ENCODE results near the gene PRPH.

The PRPH gene

GRCh38 chr12:49334226-49334625 lies 39.3 kb downstream of the PRPH start:
- no peak for DNase-seq

- no peak for DNase-seq
Observed at GRCh38 chr12:49334681-49335080, 39.7 kb downstream of the PRPH start.

- no peak for DNase-seq
Observed at GRCh38 chr12:49335118-49335954, 40.4 kb downstream of the PRPH start.

- no peak for DNase-seq
Observed at GRCh38 chr12:49335955-49336644, 41.2 kb downstream of the PRPH start.

- DNase-seq = peak; percentile 90
Observed at GRCh38 chr12:49336645-49337584, 42.0 kb downstream of the PRPH start, which contains the start of gene C1QL4. TSS of gene C1QL4 (minus strand) at chr12:49337188. CDS start at chr12:49336477, 711 bp downstream.

- DNase-seq = no peak
Observed at GRCh38 chr12:49338830-49339463, 44.0 kb downstream of the PRPH start.

GRCh38 chr12:49339464-49339861 lies 44.5 kb downstream of the PRPH start:
- DNase-seq = no peak

- DNase-seq = no peak
Observed at GRCh38 chr12:49340095-49340870, 45.3 kb downstream of the PRPH start.

- DNase-seq = no peak
Observed at GRCh38 chr12:49340971-49341776, 46.2 kb downstream of the PRPH start.

GRCh38 chr12:49341777-49342065 lies 46.8 kb downstream of the PRPH start:
- DNase-seq = no peak

- peak; percentile 84 for DNase-seq
Observed at GRCh38 chr12:49342066-49342913, 47.3 kb downstream of the PRPH start.

GRCh38 chr12:49342914-49343731 lies 48.2 kb downstream of the PRPH start:
- peak; percentile 50 for DNase-seq

GRCh38 chr12:49344486-49345050 lies 49.6 kb downstream of the PRPH start:
- no peak for DNase-seq

- DNase-seq = peak; percentile 66
Observed at GRCh38 chr12:49345051-49345824, 50.3 kb downstream of the PRPH start.

- no peak for DNase-seq
Observed at GRCh38 chr12:49345825-49346658, 51.1 kb downstream of the PRPH start.

- DNase-seq = peak; percentile 40
Observed at GRCh38 chr12:49346659-49347310, 51.8 kb downstream of the PRPH start, which contains the start of gene DNAJC22. TSS of gene DNAJC22 (plus strand) at chr12:49346888. CDS start at chr12:49348873, 1,985 bp downstream.
